Activated CD4-positive, alpha-beta T cell treated with anti-CD3 and anti-CD28 coated beads, Interleukin-2, amount 10 ng/mL, durations not matched to agents 7 days and 5 days (primary cell): ENCODE data around the gene RPS29. TPM values are rescaled to one million over a fixed set of nuclear protein-coding genes. Genes with fewer than 3 reads are reported as not detected.
"Not testable (repeated sequence)": the region's sequence is repeated elsewhere in the genome, so short reads cannot be mapped to it uniquely, and the experiment has no call there.

Source experiments
- CTCF ChIA-PET: fragments of 350-600 bp; sonication (Branson Sonifier 250); formaldehyde crosslinking; loops from one replicate; lab custom pipeline; 2021; ENCODE audit warnings: antibody characterized with exemption; lab: Charles Lee
- POLR2A ChIA-PET: fragments of 350-600 bp; sonication (Branson Sonifier 250); formaldehyde crosslinking; loops from one replicate; lab custom pipeline; 2021; ENCODE audit warnings: antibody characterized with exemption; lab: Charles Lee
- DNase-seq: peaks from one replicate; pipeline ENCODE4 v3.0.0-alpha.2; 2020
- H3K27ac Mint-ChIP-seq: one replicate; pipeline ENCODE4 v1.8.0; 2021; ENCODE audit warnings: mild to moderate bottlenecking, moderate library complexity, mixed read lengths
- H3K27me3 Mint-ChIP-seq: one replicate; pipeline ENCODE4 v1.8.0; 2021; ENCODE audit warnings: mixed read lengths
- H3K36me3 Mint-ChIP-seq: one replicate; pipeline ENCODE4 v1.8.0; 2021; ENCODE audit warnings: low read depth, mixed read lengths
- H3K4me1 Mint-ChIP-seq: one replicate; pipeline ENCODE4 v1.8.0; 2021; ENCODE audit warnings: mixed read lengths
- H3K4me3 Mint-ChIP-seq: one replicate; pipeline ENCODE4 v1.8.0; 2021; ENCODE audit warnings: mild to moderate bottlenecking, moderate library complexity, mixed read lengths
- H3K9me3 Mint-ChIP-seq: one replicate; pipeline ENCODE4 v1.8.0; 2021; ENCODE audit warnings: mixed read lengths
- total RNA-seq, 2 experiments: library from RNA; stranded (reverse); gene quantifications; one replicate each; pipeline ENCODE4 v1.2.3, GENCODE V29; 2021

RPS29 gene
- total RNA-seq, 2 experiments from 2014 or later: 860 to 1,679 TPM

- Mint-ChIP-seq H3K4me3 (peak overlapping the region; percentile 97), H3K27me3 (no peaks in the 10 kb centered on the region), H3K36me3 (peaks cover 67% of the 10 kb centered on the region), H3K4me1 (peaks cover 46% of the 10 kb centered on the region), H3K27ac (peak overlapping the region; percentile 97), H3K9me3 (no peaks in the 10 kb centered on the region)
- ChIA-PET POLR2A (interaction anchor here (0.6 to 2.0 kb wide), 9 partner anchors 10 to 442 kb away, joined by 3 to 18 read pairs (median 3); partner anchors contain the start of genes DNAAF2, LRR1 and RPS29), CTCF (interaction anchor here (0.6 to 6.8 kb wide), 12 partner anchors 10 to 506 kb away, joined by 3 to 67 read pairs (median 8); partner anchors contain the start of genes DNAAF2, KLHDC2, LRR1 and NEMF)
- DNase-seq: no peak
Observed at GRCh38 chr14:49619730-49620129, 33.5 kb upstream of the RPS29 start.

DNA sequence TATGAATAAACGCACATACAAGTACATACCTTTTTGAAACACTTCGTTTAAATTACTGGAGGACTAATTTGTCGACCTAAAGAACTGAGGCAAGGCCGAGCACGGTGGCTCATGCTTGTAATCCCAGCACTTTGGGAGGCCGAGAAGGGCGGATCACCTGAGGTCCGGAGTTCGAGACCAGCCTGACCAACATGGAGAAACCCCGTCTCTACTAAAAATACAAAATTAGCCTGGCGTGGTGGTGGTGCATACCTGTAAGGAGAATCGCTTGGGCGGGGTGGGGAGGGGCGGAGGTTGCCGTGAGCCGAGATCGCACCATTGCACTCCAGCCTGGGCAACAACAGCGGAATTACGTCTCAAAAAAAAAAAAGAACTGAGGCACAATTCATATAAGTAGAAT, 33.1 kb upstream of the RPS29 start:
- peaks cover 66% of the 10 kb centered on the region for H3K36me3 Mint-ChIP-seq
- POLR2A ChIA-PET, H3K9me3 Mint-ChIP-seq, DNase-seq, H3K27me3 Mint-ChIP-seq: not testable (repeated sequence)
- CTCF ChIA-PET: interaction anchor here (0.6 to 2.7 kb wide), 3 partner anchors 11 to 507 kb away, joined by 4 to 12 read pairs (median 9); no protein-coding TSS in a partner anchor
- H3K4me3 Mint-ChIP-seq: peak overlapping the region; percentile 97
- peak overlapping the region; percentile 97 for H3K27ac Mint-ChIP-seq
- peaks cover 44% of the 10 kb centered on the region for H3K4me1 Mint-ChIP-seq

GRCh38 chr14:49617852-49618519, 31.8 kb upstream of the RPS29 start:
- CTCF ChIA-PET: interaction anchor here (1.2 to 1.3 kb wide), 2 partner anchors 16 to 31 kb away, joined by 4 to 5 read pairs; partner anchors contain the start of gene RPS29
- peak overlapping the region; percentile 47 for H3K27ac Mint-ChIP-seq
- H3K4me1 Mint-ChIP-seq: peaks cover 31% of the 10 kb centered on the region

DNA sequence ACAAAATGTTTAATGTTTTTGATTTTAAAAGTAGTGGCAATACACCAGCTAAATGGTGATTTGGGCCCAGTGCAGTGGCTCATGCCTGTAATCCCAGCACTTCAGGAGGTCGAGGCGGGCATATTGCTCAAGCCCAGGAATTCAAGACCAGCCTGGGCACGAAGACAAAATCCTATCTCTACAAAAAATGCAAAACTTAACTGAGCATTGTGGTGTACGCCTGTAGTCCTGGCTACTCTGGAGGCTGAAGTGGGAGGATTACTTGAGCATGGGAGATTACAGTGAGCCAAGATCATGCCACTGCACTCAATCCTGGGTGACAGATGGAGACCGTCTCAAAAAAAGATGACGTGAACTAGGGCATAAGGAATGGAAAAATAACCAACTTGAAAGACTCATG, 29.6 kb upstream of the RPS29 start:
- Mint-ChIP-seq H3K36me3 (peaks cover 60% of the 10 kb centered on the region), H3K4me3 (no peak overlapping the region), H3K27ac (no peak overlapping the region), H3K27me3 (no peaks in the 10 kb centered on the region), H3K4me1 (peaks cover 27% of the 10 kb centered on the region), H3K9me3 (no peaks in the 10 kb centered on the region)
- CTCF ChIA-PET: no interaction called here
- POLR2A ChIA-PET: no interaction called here
- no peak for DNase-seq

More at GRCh38 chr14:49617852-49618519, 31.8 kb upstream of the RPS29 start:
- DNase-seq: no peak
- peaks cover 63% of the 10 kb centered on the region for H3K36me3 Mint-ChIP-seq
- H3K27me3 Mint-ChIP-seq: no peaks in the 10 kb centered on the region
- POLR2A ChIA-PET: interaction anchor here (0.7 kb wide), 1 partner anchor 235 kb away, joined by 3 read pairs; no protein-coding TSS in a partner anchor
- no peaks in the 10 kb centered on the region for H3K9me3 Mint-ChIP-seq
- H3K4me3 Mint-ChIP-seq: peak overlapping the region; percentile 97

DNA sequence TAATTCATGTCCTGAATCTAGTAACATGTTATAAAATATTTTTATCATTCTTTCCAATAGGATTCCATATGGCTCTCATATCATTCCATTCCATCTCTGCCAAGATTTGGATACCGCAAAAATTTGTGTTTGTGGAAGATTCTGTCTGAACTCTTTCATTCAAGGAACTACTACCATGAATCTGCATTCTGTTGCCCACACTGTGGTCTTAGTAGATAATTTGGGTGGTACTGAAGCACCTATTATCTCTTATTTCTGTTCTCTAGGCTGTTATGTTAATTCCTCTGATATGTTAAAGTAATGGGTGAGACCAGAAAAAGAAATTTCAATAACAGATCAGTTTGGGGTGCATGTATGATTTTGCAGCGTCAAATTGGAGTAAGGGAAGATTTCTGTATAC, 28.0 kb upstream of the RPS29 start:
- Mint-ChIP-seq H3K27ac (no peak overlapping the region), H3K27me3 (no peaks in the 10 kb centered on the region)
- POLR2A ChIA-PET: interaction anchor here (0.5 kb wide), 1 partner anchor 10 kb away, joined by 3 read pairs; no protein-coding TSS in a partner anchor

DNA sequence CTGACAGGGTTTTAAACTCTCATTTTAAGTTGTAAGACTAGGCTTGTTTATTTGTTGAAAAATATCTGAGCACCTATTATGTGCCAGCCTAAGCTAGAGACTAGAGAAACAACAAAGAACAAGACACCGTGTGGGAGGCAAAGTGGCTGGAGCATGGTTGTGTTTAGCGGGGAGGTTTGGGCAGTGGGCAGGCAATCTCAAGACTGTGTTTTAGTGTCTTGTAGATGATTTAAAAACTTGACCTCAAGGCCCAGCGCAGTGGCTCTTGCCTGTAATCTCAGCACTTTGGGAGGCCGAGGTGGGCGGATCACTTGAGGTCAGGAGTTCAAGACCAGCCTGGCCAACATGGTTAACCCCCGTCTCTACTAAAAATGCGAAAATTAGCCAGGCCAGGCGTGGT, 26.5 kb upstream of the RPS29 start:
- CTCF ChIA-PET: interaction anchor here (1.5 kb wide), 1 partner anchor 21 kb away, joined by 3 read pairs; no protein-coding TSS in a partner anchor
- POLR2A ChIA-PET: no interaction called here
- no peaks in the 10 kb centered on the region for H3K9me3 Mint-ChIP-seq

More for the DNA sequence above, 28.0 kb upstream of the RPS29 start:
- Mint-ChIP-seq H3K4me3 (no peak overlapping the region), H3K36me3 (peaks cover 50% of the 10 kb centered on the region), H3K9me3 (no peaks in the 10 kb centered on the region), H3K4me1 (peaks cover 29% of the 10 kb centered on the region)
- DNase-seq: no peak
- CTCF ChIA-PET: interaction anchor here (0.6 kb wide), 1 partner anchor 702 kb away, joined by 3 read pairs; no protein-coding TSS in a partner anchor

DNA sequence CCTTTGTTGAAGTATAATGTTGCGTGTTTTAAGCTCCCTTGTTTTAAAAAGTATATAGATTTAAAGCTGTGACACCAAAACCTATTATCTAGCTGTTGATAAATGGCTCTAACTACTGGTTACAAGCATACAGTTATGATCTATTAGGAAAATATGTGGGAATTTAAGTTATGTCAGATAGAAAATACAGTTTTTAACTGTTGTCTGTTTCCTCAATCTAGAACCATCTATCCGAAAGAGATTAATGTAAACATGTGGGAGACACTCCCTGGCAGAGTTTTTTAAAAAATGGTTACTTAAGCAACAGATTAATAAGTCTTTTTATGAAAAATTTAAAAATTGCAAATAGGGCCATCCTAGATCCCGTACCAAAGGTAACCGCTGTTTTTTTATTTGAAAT, 26.1 kb upstream of the RPS29 start:
- Mint-ChIP-seq H3K9me3 (no peaks in the 10 kb centered on the region), H3K4me1 (peaks cover 13% of the 10 kb centered on the region), H3K27ac (no peak overlapping the region), H3K36me3 (peaks cover 44% of the 10 kb centered on the region), H3K27me3 (no peaks in the 10 kb centered on the region), H3K4me3 (no peak overlapping the region)
- POLR2A ChIA-PET: no interaction called here
- CTCF ChIA-PET: interaction anchor here (1.1 to 1.6 kb wide), 3 partner anchors 20 to 25 kb away, joined by 3 to 4 read pairs (median 3); no protein-coding TSS in a partner anchor
- no peak for DNase-seq

More for the DNA sequence above, 26.5 kb upstream of the RPS29 start:
- Mint-ChIP-seq H3K27ac (no peak overlapping the region), H3K27me3 (no peaks in the 10 kb centered on the region), H3K36me3 (peaks cover 45% of the 10 kb centered on the region), H3K4me3 (no peak overlapping the region), H3K4me1 (peaks cover 18% of the 10 kb centered on the region)
- no peak for DNase-seq

DNA sequence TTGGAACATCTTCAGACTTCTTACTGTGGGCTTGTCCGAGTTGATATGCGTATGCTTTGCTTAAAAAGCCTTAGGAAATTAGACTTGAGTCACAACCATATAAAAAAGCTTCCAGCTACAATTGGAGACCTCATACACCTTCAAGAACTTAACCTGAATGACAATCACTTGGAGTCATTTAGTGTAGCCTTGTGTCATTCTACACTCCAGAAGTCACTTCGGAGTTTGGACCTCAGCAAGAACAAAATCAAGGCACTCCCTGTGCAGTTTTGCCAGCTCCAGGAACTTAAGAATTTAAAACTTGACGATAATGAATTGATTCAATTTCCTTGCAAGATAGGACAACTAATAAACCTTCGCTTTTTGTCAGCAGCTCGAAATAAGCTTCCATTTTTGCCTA, 21.4 kb upstream of the RPS29 start:
- no peaks in the 10 kb centered on the region for H3K9me3 Mint-ChIP-seq
- POLR2A ChIA-PET: interaction anchor here (0.6 kb wide), 1 partner anchor 21 kb away, joined by 3 read pairs; no protein-coding TSS in a partner anchor
- no peak for DNase-seq
- no peaks in the 10 kb centered on the region for H3K27me3 Mint-ChIP-seq
- CTCF ChIA-PET: interaction anchor here (0.9 to 1.1 kb wide), 2 partner anchors 9 to 20 kb away, joined by 3 read pairs; partner anchors contain the start of gene LRR1
- peaks cover 18% of the 10 kb centered on the region for H3K4me1 Mint-ChIP-seq
- H3K36me3 Mint-ChIP-seq: peaks cover 38% of the 10 kb centered on the region
- no peak overlapping the region for H3K27ac Mint-ChIP-seq
- no peak overlapping the region for H3K4me3 Mint-ChIP-seq

GRCh38 chr14:49598485-49599300, 12.5 kb upstream of the RPS29 start, which contains the start of gene LRR1:
TSS of gene LRR1 (plus strand) at chr14:49598940. CDS start at chr14:49599021, 81 bp downstream.
- Mint-ChIP-seq H3K4me1 (peaks cover 42% of the 10 kb centered on the region), H3K27ac (peak within 1 kb of the TSS; percentile 100), H3K9me3 (no peaks in the 10 kb centered on the region), H3K36me3 (peaks cover 25% of the 10 kb centered on the region), H3K27me3 (peaks cover 2% of the 10 kb centered on the region), H3K4me3 (peak within 1 kb of the TSS; percentile 99)
- CTCF ChIA-PET: interaction anchor here (0.6 to 2.0 kb wide), 8 partner anchors 9 to 36 kb away, joined by 3 to 30 read pairs (median 4); partner anchors contain the start of genes DNAAF2, MGAT2, RPL36AL and RPS29
- POLR2A ChIA-PET: interaction anchor here (0.6 to 1.3 kb wide), 4 partner anchors 12 to 342 kb away, joined by 3 to 6 read pairs (median 4); partner anchors contain the start of genes MGAT2, RPL36AL and RPS29
- DNase-seq: peak; percentile 87

- Mint-ChIP-seq H3K36me3 (peaks cover 25% of the 10 kb centered on the region), H3K27ac (peak overlapping the region; percentile 100), H3K9me3 (no peaks in the 10 kb centered on the region), H3K4me1 (peaks cover 42% of the 10 kb centered on the region), H3K4me3 (peak overlapping the region; percentile 99), H3K27me3 (peaks cover 2% of the 10 kb centered on the region)
- no peak for DNase-seq
- ChIA-PET POLR2A (interaction anchor here (0.6 to 1.3 kb wide), 2 partner anchors 12 to 23 kb away, joined by 3 to 5 read pairs; partner anchors contain the start of gene RPS29), CTCF (interaction anchor here (0.9 to 2.0 kb wide), 3 partner anchors 11 to 37 kb away, joined by 3 to 30 read pairs (median 8); partner anchors contain the start of genes DNAAF2, MGAT2, RPL36AL and RPS29)
Observed at GRCh38 chr14:49598189-49598484, 12.0 kb upstream of the RPS29 start.

DNA sequence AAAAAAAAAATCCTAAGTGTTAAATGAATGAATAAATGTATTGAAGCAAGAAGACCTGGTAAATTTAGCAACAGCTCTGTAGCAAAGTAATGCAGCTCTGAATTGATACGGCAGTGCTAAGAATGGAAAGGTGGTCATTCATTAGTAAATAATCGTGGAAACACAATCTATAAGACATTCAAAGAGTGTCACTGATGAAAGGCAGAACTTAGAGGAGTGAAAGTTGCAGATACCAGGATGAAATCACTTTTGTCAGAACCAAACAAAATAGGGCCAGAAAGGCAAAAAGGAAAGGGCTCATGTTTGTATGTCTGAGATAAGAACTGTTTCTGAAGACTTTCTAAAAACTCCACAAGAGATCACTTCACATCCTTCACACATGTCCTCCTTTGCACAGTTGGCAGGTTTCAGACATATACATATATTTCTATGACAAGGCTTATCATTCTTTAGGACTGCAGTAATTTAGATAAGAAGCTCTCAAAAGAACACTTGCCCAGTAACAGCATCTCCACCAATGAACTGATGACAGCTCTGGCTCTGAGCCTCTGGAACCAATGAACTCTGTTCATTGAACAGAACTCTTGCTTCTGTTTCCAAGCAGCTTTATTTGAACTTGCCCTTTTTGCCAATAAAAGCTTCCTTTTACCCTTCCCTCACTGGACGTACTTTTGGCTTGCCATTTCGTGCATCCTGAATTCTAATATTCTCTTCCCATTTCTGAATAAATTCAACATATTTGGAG, 8.3 kb upstream of the RPS29 start:
- H3K27ac Mint-ChIP-seq: no peak overlapping the region
- H3K36me3 Mint-ChIP-seq: peaks cover 11% of the 10 kb centered on the region
- H3K4me3 Mint-ChIP-seq: no peak overlapping the region
- CTCF ChIA-PET: interaction anchor here (2.7 kb wide), 1 partner anchor 8 kb away, joined by 20 read pairs; the partner anchor contains the start of gene RPS29
- no peak for DNase-seq
- peaks cover 27% of the 10 kb centered on the region for H3K4me1 Mint-ChIP-seq
- POLR2A ChIA-PET: no interaction called here
- H3K9me3 Mint-ChIP-seq: no peaks in the 10 kb centered on the region
- peaks cover 2% of the 10 kb centered on the region for H3K27me3 Mint-ChIP-seq
